Measurements from ENCODE around the gene SCYL2.

SCYL2 gene

GRCh38 chr12:100376161-100376560 lies 109.2 kb downstream of the SCYL2 start:
- no peak for TF ChIP-seq CTCF (IDR thresholded peaks at IDR 0.05; ENCODE audit: borderline replicate concordance, insufficient read depth, low read depth, low read length)
- H3K4me3 ChIP-seq (ENCODE audit: low read depth, low read length): no peak overlapping the region

GRCh38 chr12:100381379-100381778 lies 114.4 kb downstream of the SCYL2 start:
- TF ChIP-seq CTCF (IDR thresholded peaks at IDR 0.05; ENCODE audit: borderline replicate concordance, insufficient read depth, low read depth, low read length): no peak
- no peak overlapping the region for H3K4me3 ChIP-seq (ENCODE audit: low read depth, low read length)

- no peak overlapping the region for H3K4me3 ChIP-seq (ENCODE audit: low read depth, low read length)
- TF ChIP-seq CTCF (IDR thresholded peaks at IDR 0.05; ENCODE audit: borderline replicate concordance, insufficient read depth, low read depth, low read length): no peak
Measured at GRCh38 chr12:100382338-100382737, 115.4 kb downstream of the SCYL2 start.

- TF ChIP-seq CTCF (IDR thresholded peaks at IDR 0.05; ENCODE audit: borderline replicate concordance, insufficient read depth, low read depth, low read length): no peak
- no peak overlapping the region for H3K4me3 ChIP-seq (ENCODE audit: low read depth, low read length)
Measured at GRCh38 chr12:100383586-100384558, 116.9 kb downstream of the SCYL2 start.

- H3K4me3 ChIP-seq (ENCODE audit: low read depth, low read length): no peak overlapping the region
- TF ChIP-seq CTCF (IDR thresholded peaks at IDR 0.05; ENCODE audit: borderline replicate concordance, insufficient read depth, low read depth, low read length): no peak
Measured at GRCh38 chr12:100384559-100384935, 117.6 kb downstream of the SCYL2 start.

- TF ChIP-seq CTCF (IDR thresholded peaks at IDR 0.05; ENCODE audit: borderline replicate concordance, insufficient read depth, low read depth, low read length): no peak
- no peak overlapping the region for H3K4me3 ChIP-seq (ENCODE audit: low read depth, low read length)
Measured at GRCh38 chr12:100388382-100388781, 121.4 kb downstream of the SCYL2 start.
